WTC11 (cell line): Measurements from ENCODE around the gene OTUD4.

Experiments
- CTCF ChIP-seq: fragments of 200-600 bp; IDR thresholded peaks from 2 replicates; pipeline ENCODE4 v1.8.0; 2022; ENCODE audit warnings: antibody characterized with exemption
- ETV6 ChIP-seq: sonication (generic); formaldehyde crosslinking; IDR thresholded peaks from 2 replicates; pipeline ENCODE4 v1.8.1; 2022; ENCODE audit warnings: mild to moderate bottlenecking, missing genetic modification reagents
- SMAD3 ChIP-seq: sonication (generic); formaldehyde crosslinking; IDR thresholded peaks from 2 replicates; pipeline ENCODE4 v1.8.0; 2022; ENCODE audit warnings: missing genetic modification reagents, mild to moderate bottlenecking, borderline replicate concordance
- SP1 ChIP-seq: sonication (generic); formaldehyde crosslinking; conservative IDR thresholded peaks from 2 replicates; pipeline ENCODE4 v1.8.1; 2022; ENCODE audit warnings: missing genetic modification reagents
- ZNF671 ChIP-seq: fragments of 250-450 bp; sonication (Bioruptor Pico); IDR thresholded peaks from 2 replicates; pipeline ENCODE4 v1.8.0; 2021; ENCODE audit warnings: mild to moderate bottlenecking
- TF ChIP-seq, protein P1 (sequence below): sonication (generic); formaldehyde crosslinking; IDR thresholded peaks from 2 replicates; pipeline ENCODE4 v1.8.1; 2023; ENCODE audit warnings: mild to moderate bottlenecking, missing genetic modification reagents, moderate library complexity

- no peak for TF ChIP-seq ZNF671 (CRISPR knock-in tag)
- TF ChIP-seq, protein P1, sequence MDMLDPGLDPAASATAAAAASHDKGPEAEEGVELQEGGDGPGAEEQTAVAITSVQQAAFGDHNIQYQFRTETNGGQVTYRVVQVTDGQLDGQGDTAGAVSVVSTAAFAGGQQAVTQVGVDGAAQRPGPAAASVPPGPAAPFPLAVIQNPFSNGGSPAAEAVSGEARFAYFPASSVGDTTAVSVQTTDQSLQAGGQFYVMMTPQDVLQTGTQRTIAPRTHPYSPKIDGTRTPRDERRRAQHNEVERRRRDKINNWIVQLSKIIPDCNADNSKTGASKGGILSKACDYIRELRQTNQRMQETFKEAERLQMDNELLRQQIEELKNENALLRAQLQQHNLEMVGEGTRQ (CRISPR knock-in tag), result no peak
- no peak for TF ChIP-seq SP1
- no peak for TF ChIP-seq CTCF
- no peak for TF ChIP-seq SMAD3 (CRISPR knock-in tag)
- no peak for TF ChIP-seq ETV6 (CRISPR knock-in tag)
Observed at GRCh38 chr4:145102619-145103018, 77.8 kb downstream of the OTUD4 start.
